WI38 (cell line): ENCODE data around the gene CCR1.

Experiments used
- H3K4me3 ChIP-seq: 2 replicates; pipeline ENCODE4 v1.5.1; 2011; ENCODE audit warnings: low read depth, mild to moderate bottlenecking, control low read depth, low read length
- CTCF ChIP-seq: IDR thresholded peaks from 2 replicates; pipeline ENCODE4 v1.5.1; 2012; ENCODE audit warnings: low read depth, mild to moderate bottlenecking, control low read depth, low read length

The CCR1 gene

GRCh38 chr3:46222435-46223161 is 14.5 kb upstream of the CCR1 start:
- no peak for TF ChIP-seq CTCF
- no peak overlapping the region for H3K4me3 ChIP-seq

- H3K4me3 ChIP-seq = no peak overlapping the region
- TF ChIP-seq CTCF = no peak
Measured at GRCh38 chr3:46221938-46222337, 13.8 kb upstream of the CCR1 start.

- no peak overlapping the region for H3K4me3 ChIP-seq
- TF ChIP-seq CTCF = no peak
Measured at GRCh38 chr3:46221391-46221790, 13.3 kb upstream of the CCR1 start.

- no peak overlapping the region for H3K4me3 ChIP-seq
- no peak for TF ChIP-seq CTCF
Measured at GRCh38 chr3:46218196-46218709, 10.1 kb upstream of the CCR1 start.

GRCh38 chr3:46215810-46216414 is 7.8 kb upstream of the CCR1 start:
- no peak for TF ChIP-seq CTCF
- H3K4me3 ChIP-seq = no peak overlapping the region

- H3K4me3 ChIP-seq = no peak overlapping the region
- no peak for TF ChIP-seq CTCF
Measured at GRCh38 chr3:46214751-46215352, 6.7 kb upstream of the CCR1 start.

GRCh38 chr3:46213201-46213600 is 5.1 kb upstream of the CCR1 start:
- TF ChIP-seq CTCF = no peak
- no peak overlapping the region for H3K4me3 ChIP-seq
